Stimulated activated CD4-positive, alpha-beta T cell treated with anti-CD3 and anti-CD28 coated beads, Interleukin-12 subunit alpha, Interleukin-12 subunit beta, amount 100 ng/mL, for 24 hours (primary cell): ENCODE results near the gene ZNF559.
"Not testable (repeated sequence)": the region's sequence is repeated elsewhere in the genome, so short reads cannot be mapped to it uniquely, and the experiment has no call there.

Experiments
- DNase-seq, 2 experiments: peaks; one replicate each; pipeline ENCODE4 v3.0.0-alpha.2; 2020; ENCODE audit warnings: low read depth in 2 of 2

ZNF559 gene

DNA sequence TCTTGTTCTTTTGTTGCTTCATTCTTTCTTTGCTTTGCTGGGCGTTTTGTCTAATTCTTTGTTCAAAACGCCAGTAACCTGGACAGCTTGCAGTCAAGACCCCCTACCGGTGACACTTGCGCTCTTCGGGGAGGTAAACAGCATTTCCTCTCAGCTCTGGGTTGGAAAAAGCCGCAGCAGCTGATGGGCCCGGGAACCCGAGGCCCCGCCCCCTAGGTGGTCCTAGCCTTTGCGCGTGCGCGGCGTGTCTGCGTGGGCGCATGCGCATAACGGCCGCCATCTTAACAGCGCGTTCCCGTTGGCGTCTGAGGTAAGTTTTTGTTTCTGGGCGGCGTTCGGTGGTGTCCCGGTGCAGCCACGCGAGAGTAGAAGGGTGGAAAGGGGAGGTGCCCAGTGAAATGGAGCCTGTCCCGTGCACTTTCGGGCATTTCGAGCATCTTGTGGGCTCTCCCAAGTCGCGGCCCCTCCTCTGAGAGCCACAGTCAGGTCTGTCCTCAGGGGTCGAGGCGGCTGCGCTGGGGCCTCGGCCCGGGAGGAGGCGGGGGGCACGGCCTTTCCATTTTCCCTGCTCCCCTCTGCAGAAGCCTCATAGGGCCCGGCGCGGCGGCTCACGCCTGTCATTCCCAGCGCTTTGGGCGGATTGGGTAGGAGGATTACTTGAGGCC, at the start of gene ZNF559:
Gene ZNF559 (plus strand): TSS at position 261 of the 665 bp plus-strand sequence. CDS start 14,371 bp downstream, outside the sequence.
- DNase-seq, result peak; percentile 92 to 94

- DNase-seq, result not testable (repeated sequence)
Measured at GRCh38 chr19:9283485-9283884, 40.5 kb upstream of the ZNF559 start.

DNA sequence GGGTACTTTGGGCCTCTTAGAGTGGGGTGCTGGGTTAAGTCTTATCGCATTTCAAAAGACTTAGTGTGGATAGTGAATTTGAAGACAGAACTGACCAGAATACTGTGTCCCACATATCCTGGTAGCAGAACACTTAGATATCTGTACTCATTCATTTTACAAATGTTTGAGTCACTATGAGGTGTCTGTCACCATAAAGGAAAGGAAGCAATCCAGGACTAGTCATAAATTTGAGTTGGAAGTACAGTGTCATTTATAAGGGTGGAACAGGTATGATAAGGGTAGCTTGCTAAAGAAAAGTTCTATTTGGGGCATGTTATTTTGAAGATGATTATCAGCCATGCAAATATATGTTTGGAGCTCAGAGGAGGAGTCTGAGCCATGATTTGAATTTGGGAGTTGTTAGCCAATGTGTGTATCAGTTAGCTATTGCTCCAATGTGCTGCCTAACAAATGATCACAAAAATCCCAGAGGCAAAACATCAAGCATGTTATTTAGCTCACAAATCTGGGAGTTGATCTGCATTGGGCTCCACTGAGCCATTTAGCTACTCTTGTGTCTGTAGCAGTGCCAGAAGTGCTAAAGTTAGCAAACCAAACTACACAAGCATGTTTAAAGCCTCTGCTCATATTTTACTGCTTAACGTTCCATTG, 34.6 kb upstream of the ZNF559 start:
- no peak for DNase-seq

DNA sequence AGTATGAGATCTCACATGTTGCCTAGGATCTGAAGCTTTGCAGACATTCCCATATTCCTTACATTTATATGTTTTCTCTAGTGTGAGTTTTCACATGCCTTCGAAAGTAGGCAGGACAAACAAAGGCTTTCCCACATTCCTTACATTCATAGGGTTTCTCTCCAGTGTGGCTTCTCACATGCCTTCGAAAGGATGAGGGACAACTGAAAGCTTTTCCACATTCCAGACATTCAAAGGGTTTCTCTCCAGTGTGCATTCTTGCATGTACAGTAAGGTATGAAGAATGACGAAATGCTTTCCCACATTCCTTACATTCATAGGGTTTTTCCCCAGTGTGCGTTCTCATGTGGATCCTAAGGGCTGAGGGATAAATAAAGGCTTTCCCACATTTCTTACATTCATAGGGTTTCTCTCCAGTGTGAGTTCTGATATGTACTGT, 28.5 kb upstream of the ZNF559 start:
- DNase-seq, result no peak

DNA sequence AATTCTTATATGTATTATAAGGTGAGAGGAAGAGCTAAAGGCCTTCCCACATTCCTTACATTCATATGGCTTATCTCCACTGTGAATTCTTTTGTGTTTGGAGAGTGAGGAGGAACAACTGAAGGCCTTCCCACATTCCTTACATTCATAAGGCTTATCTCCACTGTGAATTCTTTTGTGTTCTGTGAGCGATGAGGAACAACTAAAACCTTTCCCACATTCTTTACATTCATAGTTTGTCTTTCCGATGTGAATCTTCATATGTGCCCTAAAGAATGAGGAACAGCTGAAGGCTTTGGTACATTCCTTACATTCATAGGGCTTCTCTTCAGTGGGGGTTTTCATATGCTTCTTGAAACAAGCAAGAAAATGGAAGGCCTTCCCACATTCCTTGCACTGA, 27.6 kb upstream of the ZNF559 start:
- no peak for DNase-seq

GRCh38 chr19:9306443-9306842, 17.5 kb upstream of the ZNF559 start:
- no peak for DNase-seq

DNA sequence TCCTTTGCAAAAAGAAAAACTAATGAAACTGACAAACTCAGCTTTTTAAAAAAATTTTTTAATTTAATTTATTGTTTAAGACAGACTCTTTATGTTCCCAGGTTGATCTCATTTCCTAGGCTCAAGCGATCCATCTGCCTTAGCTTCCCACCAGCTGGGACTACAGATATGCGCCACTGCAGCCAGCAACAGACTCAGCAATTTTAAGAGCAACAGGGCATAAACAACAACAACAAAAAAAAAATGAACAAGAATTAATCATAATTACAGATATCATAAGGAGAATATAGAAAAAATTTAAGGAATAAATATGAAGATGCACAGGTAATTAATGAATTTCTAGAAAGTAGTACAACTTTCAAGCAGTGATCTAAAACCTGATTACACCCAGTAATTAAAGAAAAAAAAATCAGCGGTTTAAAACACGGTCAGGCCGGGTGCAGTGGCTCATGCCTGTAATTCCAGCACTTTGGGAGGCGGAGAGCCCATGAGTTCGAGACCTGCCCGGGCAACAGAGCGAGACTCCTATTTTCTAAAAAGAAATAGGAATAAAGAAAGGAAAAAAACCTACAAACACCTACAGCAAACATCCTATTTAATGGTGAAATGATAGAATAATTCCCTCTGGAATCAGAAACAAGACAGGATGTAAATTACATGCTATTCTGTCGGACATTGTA, 15.7 kb upstream of the ZNF559 start:
- DNase-seq, result no peak

- DNase-seq, result peak; percentile 97
Measured at GRCh38 chr19:9309139-9309973, 14.6 kb upstream of the ZNF559 start, which contains the start of gene ZNF699. TSS of gene ZNF699 (minus strand) at chr19:9309838. CDS start at chr19:9305119, 4,719 bp downstream.

DNA sequence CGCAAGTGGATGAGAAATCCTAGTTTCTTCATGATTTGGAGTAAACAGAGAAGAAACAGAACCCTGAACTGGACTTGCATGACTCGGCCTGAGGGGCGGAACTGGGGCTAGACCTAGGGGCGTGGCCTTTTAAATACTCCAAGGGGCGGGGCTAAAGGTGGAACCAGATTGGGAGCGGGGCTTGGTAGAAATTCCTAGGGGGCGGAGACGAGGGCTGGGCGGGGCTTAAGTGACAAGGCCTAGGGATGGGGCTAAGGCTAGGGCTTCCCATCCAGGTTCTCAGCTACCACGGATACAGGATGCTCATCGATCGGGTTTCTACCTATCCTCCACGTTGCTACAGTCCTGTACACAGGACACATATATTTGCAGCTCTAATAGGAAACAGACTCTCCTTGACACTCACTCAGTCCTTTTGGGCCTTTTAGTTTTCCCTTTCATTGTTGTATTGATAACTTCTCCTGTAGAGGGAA, 14.0 kb upstream of the ZNF559 start:
- DNase-seq, result peak in 1 of 2 experiments; percentile 83

DNA sequence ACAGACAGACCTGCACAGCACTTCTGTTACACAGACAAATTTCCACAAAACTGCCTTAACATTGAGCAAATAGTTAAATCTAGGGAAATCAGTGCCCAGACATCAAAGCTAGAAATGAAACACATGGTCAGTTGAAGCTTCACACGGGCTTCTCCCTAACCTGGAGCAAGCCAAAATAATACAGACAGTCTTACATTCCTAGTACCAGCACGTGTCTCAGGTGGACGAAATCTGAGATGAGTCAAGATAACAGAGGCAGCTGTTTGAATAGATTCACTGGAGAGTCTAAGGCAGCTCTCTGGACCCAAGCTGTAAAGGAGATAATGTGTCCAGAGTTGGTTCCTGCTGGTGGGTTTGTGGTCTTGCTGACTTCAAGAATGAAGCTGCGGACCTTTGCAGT, 10.2 kb upstream of the ZNF559 start:
- no peak for DNase-seq

DNA sequence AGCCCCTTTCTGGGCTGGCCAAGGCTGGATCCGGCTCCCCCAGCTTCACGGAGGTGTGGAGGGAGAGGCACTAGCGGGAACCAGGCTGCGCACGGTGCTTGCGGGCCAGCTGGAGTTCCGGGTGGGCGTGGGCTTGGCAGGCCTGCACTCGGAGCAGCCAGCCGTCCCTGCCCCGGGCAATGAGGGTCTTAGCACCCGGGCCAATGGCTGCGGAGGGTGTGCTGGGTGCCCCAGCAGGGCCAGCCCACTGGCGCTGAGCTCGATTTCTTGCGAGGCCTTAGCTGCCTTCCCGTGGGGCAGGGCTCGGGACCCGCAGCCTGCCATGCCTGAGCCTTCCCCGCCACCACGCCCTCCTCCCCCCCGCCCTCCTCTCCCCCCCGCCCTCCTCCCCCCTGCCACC, 2.6 kb upstream of the ZNF559 start:
- DNase-seq, result no peak

DNA sequence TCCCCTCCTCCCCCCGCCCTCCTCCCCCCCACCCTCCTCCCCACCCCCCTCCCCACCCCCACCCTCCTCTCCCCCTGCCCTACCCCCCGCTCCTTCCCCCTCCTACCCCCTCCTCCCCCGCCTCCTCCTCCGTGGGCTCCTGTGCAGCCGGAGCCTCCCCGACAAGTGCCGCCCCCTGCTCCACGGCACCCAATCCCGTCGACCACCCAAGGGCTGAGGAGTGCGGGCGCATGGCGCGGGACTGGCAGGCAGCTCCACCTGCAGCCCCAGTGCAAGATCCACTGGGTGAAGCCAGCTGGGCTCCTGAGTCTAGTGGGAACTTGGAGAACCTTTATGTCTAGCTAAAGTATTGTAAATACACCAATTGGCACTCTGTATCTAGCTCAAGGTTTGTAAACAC, 2.2 kb upstream of the ZNF559 start:
- not testable (repeated sequence) for DNase-seq

GRCh38 chr19:9322201-9322600, 1.8 kb upstream of the ZNF559 start:
- not testable (repeated sequence) for DNase-seq

DNA sequence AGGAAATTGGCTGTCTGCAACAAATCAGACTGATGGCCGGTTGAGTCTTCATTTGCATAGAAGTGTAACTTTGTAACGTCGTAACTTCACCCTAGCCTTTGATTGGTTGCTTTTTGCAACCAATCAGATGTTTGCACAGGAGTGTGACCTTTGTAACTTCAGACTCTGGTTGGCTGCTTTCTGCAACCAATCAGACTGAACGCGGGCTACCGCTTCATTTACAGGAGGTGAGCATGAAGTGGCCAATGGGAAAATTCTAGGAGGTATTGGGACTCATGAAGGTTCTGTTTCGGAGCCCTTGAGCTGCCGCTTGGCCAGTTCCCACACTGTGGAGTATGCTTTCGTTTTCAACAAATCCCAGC, 441 bp upstream of the ZNF559 start:
- peak in 1 of 2 experiments; percentile 11 for DNase-seq

DNA sequence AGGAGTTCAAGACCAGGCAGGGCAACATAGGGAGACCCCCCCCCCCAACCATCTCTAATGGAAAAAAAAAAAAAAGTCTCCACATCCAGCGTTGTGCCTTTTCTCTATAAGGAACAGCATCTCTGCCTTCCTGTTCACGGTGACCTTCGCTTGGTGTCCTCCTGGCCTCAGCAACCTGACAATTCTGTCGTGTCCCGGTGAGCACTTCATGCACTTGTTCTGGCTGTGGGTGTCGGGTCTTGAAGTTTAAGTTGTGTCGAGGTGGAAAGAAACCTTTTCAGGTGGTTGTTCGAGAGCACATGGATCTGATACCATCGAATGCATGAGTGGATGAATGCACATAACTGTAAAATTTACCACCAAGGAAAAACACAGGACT, 594 bp downstream of the ZNF559 start:
- DNase-seq, result no peak

- no peak for DNase-seq
Measured at GRCh38 chr19:9329999-9330398, 6.0 kb downstream of the ZNF559 start.

- no peak for DNase-seq
Measured at GRCh38 chr19:9342610-9343304, 18.8 kb downstream of the ZNF559 start.

- no peak for DNase-seq
Measured at GRCh38 chr19:9345005-9345404, 21.0 kb downstream of the ZNF559 start.

DNA sequence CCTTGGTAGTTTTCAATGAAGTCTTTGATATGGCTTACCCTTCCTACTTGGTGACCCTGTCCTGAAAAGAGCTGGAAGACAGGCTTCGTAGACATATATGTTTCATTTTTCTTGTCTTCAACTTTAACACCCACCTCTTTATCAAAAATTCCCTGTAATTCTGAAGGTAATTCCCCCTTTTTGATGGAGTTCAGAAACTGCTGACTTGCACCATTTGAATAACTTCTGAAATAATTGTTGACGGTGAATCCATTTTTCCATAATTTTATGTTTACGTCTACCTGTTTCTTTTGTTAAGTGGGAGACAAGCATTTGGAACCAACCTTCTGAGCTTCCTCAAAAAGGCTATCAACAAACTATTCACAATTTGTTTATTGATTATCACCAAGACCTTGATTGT, 24.3 kb downstream of the ZNF559 start:
- DNase-seq, result no peak

DNA sequence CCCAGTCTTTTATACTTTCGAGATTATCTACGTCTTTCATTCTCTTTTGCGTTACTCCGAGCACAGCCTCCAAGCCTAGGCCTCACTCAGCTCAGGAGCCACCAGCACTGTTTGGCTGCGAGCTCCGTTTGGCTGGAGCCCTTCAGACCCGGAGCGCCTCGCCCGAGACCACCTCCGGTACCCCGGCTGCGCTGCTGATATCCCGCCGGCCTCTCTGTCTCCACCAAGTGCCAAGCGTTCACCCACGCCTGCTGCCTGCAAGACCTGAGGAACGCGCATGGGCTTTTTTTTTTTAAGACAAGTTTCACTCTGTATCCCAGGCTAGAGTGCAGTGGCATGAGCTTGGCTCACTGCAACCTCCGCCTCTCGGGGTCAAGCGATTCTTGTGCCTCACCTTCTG, 24.7 kb downstream of the ZNF559 start:
- no peak for DNase-seq

DNA sequence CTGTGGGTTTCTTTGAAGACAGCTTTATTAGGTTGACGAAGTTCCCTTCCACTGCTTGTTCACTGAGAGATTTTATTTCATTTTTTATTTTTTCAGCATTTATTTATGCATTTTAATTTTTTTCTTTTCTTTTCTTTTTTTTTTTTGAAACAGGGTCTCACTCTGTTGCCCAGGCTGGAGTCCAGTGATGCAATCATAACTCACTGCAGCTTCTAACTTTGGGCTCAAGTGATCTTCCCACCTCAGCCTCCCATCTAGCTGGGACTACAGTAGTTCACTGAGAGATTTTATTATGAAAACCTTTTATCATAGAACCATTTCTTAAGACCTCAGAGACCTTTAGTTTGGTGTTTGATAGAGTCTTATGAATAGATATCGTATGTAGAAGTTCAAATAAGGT, 28.5 kb downstream of the ZNF559 start:
- no peak for DNase-seq
